Hepatocyte (in vitro differentiated cells): Measurements from ENCODE around the gene HACD2.

ENCODE experiments used
- EZH2 ChIP-seq: fragments of 200-600 bp; sonication (generic); IDR thresholded peaks from 2 replicates; pipeline ENCODE4 v1.6.1; 2016; ENCODE audit warnings: antibody characterized with exemption, mild to moderate bottlenecking, borderline replicate concordance
- EZH2phosphoT487 ChIP-seq: fragments of 200-600 bp; sonication (generic); IDR thresholded peaks from one replicate; pipeline ENCODE4 v1.6.1; 2018; ENCODE audit warnings: antibody characterized with exemption, mild to moderate bottlenecking, low read depth, moderate library complexity; ENCODE audit not compliant: unreplicated experiment, severe bottlenecking
- TF ChIP-seq, protein P1 (sequence below): fragments of 200-600 bp; sonication (generic); IDR thresholded peaks from 2 replicates; pipeline ENCODE4 v1.5.1; 2016; ENCODE audit warnings: antibody characterized with exemption, mild to moderate bottlenecking; ENCODE audit not compliant: poor library complexity

DNA sequence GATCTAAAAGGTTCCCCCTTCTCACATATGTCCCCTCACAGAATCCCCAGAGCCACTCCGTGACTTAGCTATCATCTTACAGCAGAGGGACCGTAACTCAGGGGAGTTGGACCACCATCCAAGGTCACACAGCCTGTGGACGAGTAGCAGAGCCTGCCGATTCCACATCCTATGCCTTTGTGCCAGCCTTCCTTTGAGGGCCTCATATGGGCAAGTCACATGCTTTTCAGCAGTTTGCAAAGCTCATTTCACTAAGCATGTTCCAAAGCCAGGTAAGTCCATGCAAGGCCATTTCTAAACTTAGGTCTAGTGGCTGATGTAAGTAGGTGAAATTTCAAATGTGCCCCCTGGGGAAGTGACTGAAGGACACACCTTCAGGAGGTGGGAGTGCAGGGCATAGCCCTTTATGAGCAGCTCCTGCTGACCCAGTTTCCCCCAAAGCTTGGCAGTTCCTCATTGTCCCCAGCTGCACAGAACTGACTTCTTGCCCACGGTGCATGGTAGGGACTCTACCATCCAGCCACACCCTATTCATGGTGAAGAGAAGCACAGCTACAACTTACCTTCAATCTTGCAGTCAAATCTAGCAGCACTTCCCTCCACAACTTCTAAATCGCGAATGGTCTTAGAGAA lies 33.3 kb upstream of the HACD2 start:
- TF ChIP-seq, protein P1, sequence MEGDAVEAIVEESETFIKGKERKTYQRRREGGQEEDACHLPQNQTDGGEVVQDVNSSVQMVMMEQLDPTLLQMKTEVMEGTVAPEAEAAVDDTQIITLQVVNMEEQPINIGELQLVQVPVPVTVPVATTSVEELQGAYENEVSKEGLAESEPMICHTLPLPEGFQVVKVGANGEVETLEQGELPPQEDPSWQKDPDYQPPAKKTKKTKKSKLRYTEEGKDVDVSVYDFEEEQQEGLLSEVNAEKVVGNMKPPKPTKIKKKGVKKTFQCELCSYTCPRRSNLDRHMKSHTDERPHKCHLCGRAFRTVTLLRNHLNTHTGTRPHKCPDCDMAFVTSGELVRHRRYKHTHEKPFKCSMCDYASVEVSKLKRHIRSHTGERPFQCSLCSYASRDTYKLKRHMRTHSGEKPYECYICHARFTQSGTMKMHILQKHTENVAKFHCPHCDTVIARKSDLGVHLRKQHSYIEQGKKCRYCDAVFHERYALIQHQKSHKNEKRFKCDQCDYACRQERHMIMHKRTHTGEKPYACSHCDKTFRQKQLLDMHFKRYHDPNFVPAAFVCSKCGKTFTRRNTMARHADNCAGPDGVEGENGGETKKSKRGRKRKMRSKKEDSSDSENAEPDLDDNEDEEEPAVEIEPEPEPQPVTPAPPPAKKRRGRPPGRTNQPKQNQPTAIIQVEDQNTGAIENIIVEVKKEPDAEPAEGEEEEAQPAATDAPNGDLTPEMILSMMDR = no peak
- TF ChIP-seq EZH2 (no peak), EZH2phosphoT487 (no peak)
